Heart left ventricle (tissue), 13 donors: ENCODE data around the gene IGF2BP1.

ENCODE experiments used
- POLR2A ChIP-seq, 2 donors: fragments of 450-650 bp; IDR thresholded peaks; one replicate each; pipeline ENCODE4 v1.6.1; 2017; ENCODE audit warnings: antibody characterized with exemption in 2 of 2, mild to moderate bottlenecking in 2 of 2, moderate library complexity in 2 of 2
- TF ChIP-seq, protein P1 (sequence below), 12 donors: fragments of 200-600 bp; sonication (generic) in 4 of 12; IDR thresholded peaks; one replicate each; pipeline versions ENCODE4 v1.5.0 to v1.8.0; 2018 to 2022; ENCODE audit warnings: antibody characterized with exemption in 12 of 12, mild to moderate bottlenecking in 5 of 12
- donor health status: ischemic (EF 13 %, LVEDD 7.1; RV severe dilation, severe dysfunction).
- donor health status: DM: no; HTN: yes; CAD: no.
- donor health status: DM: no; HTN: no; CAD: no.
- donor health status: ischemic (EF 25% LVEDD 6.9; RV normal size, moderate dysfunction).
- donor health status: ischemic (EF 25% LVEDD 5.7; RV mildly dilated, moderate dysfunction).
- donor health status: ischemic (EF 35%, LVEDD 5.7; RV mildly dilated, moderate dysfunction).
- donor health status: nonischemic (EF 11% LVEDD 7.7; RV severe dilation, severe dysfunction).
- donor health status: DM: yes; HTN: yes; CAD: no.
- donor health status: PGD.
- donor health status: ischemic (EF 29% LVEDD 5.4; RV normal size, mild dysfunction).
- donor health status: nonischemic (EF 23%, LVEDD 6.1; RV moderate dilation, normal function).

DNA sequence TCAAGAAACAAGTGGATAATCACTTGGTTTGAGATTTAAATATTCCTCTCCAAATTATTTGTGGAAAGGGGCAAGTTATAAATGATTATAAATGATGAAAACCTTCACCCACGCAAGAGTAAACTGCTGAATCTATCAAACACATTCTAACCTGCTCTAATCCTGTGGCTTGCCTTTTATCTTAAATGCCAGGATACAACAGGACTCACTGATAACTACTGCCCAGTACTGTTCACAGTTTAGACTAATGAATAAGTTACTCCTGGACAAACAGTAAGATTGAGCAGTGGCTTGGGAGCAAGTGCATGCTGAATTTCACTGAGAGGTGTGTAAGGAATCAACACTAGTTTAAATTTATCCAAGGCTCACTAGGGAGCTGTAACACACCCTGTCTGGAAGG lies 31.1 kb downstream of the IGF2BP1 start:
- TF ChIP-seq, protein P1, sequence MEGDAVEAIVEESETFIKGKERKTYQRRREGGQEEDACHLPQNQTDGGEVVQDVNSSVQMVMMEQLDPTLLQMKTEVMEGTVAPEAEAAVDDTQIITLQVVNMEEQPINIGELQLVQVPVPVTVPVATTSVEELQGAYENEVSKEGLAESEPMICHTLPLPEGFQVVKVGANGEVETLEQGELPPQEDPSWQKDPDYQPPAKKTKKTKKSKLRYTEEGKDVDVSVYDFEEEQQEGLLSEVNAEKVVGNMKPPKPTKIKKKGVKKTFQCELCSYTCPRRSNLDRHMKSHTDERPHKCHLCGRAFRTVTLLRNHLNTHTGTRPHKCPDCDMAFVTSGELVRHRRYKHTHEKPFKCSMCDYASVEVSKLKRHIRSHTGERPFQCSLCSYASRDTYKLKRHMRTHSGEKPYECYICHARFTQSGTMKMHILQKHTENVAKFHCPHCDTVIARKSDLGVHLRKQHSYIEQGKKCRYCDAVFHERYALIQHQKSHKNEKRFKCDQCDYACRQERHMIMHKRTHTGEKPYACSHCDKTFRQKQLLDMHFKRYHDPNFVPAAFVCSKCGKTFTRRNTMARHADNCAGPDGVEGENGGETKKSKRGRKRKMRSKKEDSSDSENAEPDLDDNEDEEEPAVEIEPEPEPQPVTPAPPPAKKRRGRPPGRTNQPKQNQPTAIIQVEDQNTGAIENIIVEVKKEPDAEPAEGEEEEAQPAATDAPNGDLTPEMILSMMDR (IDR thresholded peaks at IDR 0.05): no peak
- no peak for TF ChIP-seq POLR2A (IDR thresholded peaks at IDR 0.05)
